HG02973 (cell line): ENCODE data around the gene COL6A5.
"Not testable (repeated sequence)": the region's sequence is repeated elsewhere in the genome, so short reads cannot be mapped to it uniquely, and the experiment has no call there.

Experiments
- ATAC-seq: cut with Tn5 transposase; IDR thresholded peaks from one replicate; pipeline ENCODE4 v1.9.1; 2021; ENCODE audit warnings: moderate library complexity; ENCODE audit not compliant: unreplicated experiment

The COL6A5 gene

GRCh38 chr3:130442284-130442683, 96.8 kb downstream of the COL6A5 start:
- ATAC-seq = no peak

- ATAC-seq = not testable (repeated sequence)
Observed at GRCh38 chr3:130446840-130447239, 101.4 kb downstream of the COL6A5 start.

DNA sequence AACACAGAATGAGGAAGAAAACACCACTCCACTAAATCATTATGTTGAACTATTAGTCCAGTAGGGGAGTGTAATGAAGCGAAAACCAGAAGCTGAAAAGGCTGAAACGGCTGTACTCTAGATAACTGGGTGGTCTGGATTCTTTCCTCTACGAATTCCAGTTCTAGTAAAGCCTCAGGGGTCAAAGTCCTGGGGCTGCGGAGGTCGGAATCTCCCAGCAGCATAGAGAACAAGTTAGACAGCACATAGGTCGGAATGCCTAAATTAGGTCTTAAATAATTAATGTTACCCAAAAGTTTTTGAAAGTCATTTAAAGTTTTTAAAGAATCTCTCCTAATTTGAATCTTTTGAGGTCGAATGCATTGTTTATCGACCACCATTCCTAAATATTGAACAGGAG, 102.7 kb downstream of the COL6A5 start:
- ATAC-seq = not testable (repeated sequence)

GRCh38 chr3:130456540-130456939, 111.1 kb downstream of the COL6A5 start:
- no peak for ATAC-seq

DNA sequence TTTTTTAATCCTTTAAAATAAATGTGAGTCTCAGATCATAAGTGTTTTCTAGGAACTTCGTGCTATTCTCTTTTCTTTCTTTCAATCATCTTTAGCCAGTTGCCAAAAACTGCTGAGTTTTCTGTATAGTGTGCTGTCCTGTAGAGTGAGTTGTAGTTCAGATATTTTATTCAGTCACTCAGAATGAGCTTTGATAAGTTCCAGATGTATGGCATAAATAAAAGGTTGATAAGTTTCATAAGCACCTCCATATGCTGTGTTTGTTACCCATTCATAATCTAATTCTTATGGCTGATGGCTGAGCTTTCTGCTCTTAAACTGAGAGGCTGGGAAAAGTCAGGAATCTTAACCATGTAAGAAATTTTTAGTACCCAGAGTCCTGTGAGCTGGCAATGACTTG, 112.2 kb downstream of the COL6A5 start:
- no peak for ATAC-seq

- no peak for ATAC-seq
Observed at GRCh38 chr3:130459944-130460343, 114.5 kb downstream of the COL6A5 start.

DNA sequence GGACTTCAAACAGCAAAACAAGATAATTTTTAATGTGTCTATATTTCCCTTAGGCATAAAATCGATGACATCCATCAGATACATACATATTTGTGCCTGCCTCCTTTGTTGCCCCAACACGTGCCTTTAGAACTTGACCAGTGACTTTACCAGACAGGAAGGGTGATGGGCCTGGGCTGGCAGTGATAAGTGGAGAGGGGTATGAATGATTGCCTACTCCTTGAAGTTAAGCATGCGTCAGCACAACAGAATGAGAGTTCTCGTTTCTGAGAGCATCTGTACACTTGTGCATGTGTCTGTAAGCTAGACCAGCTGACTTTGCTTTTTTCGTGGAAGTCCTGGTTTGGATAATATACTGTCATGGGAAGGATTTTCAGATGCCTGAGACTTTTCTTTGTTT, 116.6 kb downstream of the COL6A5 start:
- ATAC-seq = no peak

GRCh38 chr3:130463221-130463620, 117.7 kb downstream of the COL6A5 start:
- no peak for ATAC-seq

DNA sequence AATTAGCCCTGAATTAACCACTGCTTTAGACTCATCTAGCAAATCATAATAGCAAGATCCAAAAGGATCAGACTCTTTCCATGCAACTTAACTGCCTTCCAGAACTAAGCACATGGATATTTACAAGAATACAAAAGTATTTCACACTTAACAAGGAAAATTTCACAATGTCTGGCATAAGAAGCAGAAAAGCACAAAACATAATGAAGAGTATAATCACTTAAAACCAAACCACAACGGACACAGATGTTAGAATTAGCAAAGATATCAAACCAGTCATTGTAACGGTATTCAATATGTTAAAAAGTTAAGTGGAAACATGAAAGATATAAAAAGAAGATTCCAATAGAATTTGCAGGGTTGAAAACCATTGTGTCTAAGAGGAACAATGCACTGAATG, 120.0 kb downstream of the COL6A5 start:
- no peak for ATAC-seq

- ATAC-seq = no peak
Observed at GRCh38 chr3:130468311-130468710, 122.8 kb downstream of the COL6A5 start.

- ATAC-seq = no peak
Observed at GRCh38 chr3:130470126-130470525, 124.7 kb downstream of the COL6A5 start.

GRCh38 chr3:130473416-130473815, 127.9 kb downstream of the COL6A5 start:
- ATAC-seq = no peak

DNA sequence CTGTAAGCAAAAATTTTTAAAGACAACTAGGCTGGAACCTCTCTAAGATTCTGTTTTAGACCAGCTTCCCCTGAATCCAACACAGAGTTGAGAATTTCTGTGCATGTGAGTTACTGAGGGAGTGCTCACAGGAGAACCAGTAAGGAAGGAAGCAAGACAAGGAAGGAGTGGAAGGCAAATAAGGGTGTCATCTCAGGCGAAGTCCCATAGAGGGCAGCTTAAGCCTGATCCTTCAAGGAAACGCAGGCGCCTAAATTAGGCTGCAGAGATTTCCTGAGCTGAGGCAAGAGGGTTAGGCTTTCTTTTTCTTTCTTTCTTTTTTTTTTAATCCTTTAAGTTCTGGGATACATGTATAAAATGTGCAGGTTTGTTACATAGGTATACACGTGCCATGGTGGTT, 135.3 kb downstream of the COL6A5 start:
- ATAC-seq = no peak

DNA sequence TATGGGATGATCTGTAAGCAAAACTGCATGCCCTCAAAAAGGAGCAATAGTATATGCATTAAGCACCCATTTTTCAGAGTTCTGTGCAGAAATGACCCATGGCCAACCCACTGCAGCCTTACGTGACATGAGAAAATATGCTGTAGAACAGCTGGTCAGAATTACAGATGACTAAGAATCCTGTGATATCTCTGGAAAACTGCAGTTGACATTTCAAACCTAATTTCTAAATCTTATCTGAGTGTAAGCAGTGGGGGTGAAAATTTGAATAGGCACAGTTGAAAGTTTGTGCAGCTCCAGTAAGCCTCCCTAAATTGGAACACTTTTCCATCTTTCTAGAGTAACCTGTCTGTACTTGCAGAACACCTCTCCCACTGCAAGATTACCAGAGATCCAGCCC, 142.8 kb downstream of the COL6A5 start:
- ATAC-seq = no peak

DNA sequence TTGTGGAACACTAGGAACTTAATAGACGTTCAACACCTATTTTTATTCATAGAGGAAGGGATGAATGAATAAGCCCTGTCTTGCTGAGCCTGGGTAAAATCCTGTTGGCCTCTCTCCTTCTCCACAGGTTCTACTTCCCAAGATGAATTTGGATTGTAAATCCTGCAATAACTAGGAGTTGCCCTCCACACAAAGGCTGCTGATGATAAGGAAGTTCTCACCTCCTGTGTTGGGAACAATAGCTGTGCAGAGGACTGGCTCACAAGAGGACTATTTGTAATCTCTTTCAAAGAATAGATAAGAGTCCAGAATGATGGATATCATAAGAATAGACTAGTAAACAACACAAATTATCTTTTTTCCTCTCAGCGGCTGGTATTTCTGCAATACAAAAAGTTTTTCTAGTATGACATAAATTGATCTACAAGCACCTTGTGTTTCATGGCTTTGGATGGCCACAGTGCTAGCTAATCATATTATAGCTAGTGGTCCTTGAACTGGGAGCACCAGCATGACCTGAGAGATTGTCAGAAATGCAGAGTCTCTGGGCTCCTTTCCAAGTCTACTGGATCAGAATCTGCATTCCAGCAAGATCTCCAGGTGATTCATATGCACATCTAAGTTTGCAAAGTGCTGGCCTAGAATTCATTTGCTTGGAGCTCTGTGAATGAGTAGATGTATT, 143.4 kb downstream of the COL6A5 start:
- ATAC-seq = no peak

DNA sequence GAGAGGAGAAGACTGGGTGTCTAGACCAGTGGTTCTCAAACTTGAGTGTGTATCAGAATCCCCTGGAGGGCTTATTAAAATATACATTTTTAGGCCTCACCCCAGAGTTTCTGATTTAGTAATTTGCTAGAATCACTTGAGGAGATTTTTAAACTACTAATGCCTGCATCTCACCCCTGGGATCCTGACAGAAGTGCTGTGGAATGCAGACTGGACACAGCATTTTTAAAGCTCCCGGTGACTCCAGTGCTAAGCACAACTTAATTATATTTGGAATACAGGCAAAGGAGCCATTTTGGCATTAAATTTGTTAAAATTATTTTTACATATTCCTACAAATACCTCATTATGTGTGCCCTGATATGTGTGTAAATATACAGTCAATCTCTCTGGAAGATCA, 144.8 kb downstream of the COL6A5 start:
- no peak for ATAC-seq

DNA sequence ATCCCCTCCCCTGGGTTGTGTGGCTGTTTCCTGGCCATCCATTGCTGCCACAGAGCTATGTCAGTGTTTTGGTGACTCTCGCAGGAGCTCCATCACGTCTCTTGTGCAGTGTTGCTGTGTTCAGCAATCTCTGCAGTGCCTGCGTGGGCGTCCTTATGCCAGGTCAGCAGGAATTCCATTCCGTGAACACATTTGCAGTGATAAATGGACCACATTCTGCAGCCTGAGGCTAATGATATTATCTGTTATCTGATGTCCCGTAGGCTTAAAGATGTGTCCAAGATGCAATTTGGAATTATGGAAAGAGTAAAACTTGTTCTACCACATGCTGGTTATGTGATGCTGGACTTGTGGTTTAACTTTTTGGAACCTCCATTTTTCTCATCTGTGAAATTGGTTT, 146.0 kb downstream of the COL6A5 start:
- ATAC-seq = no peak

- no peak for ATAC-seq
Observed at GRCh38 chr3:130504701-130505100, 159.2 kb downstream of the COL6A5 start.

DNA sequence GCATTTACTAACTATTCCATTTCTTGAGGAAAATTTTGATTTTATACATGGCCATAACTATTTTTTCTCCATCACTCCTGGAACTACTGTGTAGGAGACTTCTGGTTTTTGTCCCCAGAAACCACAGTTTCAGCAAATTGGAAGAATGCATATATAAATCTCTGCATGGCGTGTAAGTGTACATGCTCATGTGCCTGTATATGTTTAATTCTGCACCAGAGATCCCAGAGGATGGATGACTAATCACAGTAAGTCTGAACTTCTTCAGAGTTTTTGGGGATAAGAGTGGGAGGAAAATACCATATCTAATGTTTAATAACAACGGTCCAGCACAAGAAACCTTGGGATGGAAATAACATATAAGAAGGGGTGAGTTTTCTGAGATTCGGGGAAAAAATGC, 160.6 kb downstream of the COL6A5 start:
- no peak for ATAC-seq

DNA sequence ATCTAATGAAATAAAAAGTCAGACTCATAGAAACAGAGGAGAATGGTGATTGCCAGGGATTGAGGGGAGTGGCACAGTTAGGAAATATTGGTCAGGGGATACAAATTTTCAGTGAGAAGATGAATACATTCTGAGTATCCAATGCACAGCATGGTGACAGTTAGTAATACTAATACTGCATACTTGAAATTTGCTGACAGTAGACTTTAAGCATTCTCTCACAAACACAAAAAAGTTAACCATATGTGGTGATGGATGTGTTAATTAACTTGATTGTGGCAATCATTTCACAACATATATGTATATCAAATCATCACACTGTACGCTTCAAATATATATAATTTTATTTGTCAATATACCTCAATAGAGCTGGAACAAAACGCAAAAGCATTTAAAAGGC, 162.3 kb downstream of the COL6A5 start:
- ATAC-seq = no peak

DNA sequence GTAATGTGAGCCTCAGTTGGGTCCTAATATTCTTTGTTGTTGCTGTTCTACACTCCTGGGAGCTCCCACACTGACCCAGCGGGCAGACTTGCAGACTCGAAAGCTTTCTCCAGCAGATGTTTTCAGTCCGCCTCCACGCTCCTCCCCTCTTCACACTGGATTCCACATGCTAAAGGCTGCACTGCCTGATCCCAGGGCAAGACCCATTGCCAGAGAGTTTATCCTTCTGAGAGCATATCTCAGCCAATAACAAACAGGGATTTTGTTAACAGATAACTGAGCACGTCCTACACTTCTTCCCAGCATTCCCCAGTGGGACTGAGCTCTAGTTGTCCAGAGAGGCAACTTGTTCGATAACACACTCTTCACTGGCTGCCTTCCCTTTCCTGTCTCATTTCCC, 163.5 kb downstream of the COL6A5 start:
- no peak for ATAC-seq

DNA sequence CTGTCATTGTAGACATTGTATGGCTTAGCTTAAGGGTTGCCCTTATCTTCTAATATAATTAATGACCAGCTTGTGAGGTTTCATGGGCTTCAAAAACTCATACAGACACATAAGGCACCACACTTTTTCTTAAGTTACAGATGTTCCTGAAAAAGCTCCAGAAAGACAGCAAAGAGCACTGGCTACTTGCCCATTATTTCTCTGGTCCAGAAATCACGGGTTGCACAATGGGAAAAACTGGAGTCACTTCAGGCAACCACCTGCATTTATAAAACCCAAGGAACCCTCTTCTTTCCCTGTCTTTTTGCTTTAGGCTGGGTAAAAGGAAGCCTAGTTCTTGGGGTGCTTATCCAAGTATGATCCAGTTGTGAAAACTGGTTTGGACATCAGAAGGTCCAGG, 169.2 kb downstream of the COL6A5 start:
- no peak for ATAC-seq

DNA sequence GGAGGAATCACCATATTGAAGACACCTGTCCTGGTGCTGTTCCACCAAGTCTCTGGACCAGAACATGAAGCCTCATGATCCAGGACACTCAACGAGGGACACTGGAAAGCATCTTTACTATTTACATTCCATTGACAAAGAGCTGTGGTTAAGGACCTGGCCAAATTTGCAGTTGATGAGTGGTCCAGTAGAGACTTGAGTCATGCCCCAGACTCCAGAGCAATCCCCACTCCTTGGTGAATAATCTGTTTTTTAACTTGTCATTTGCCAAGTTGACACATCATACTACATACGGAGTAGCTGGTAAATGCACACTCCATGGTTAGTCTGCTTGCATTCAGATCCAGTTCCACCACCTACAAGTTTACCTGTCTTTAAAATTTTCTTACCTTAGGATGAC, 170.3 kb downstream of the COL6A5 start:
- no peak for ATAC-seq
